Stomach (tissue), 9 donors: ENCODE measurements around the gene GBX2. TPM values are rescaled to one million over a fixed set of nuclear protein-coding genes. Genes with fewer than 3 reads are reported as not detected.

Experiments
- DNase-seq, 2 donors: peaks; one replicate each; pipeline versions ENCODE4 v3.0.0 to v3.0.0-alpha.2; 2013 to 2019
- H3K27ac ChIP-seq, 5 donors: fragments of 200-600 bp in 4 of 5; sonication (generic) in 4 of 5; one replicate each; pipeline ENCODE4 v1.5.1; 2013 to 2019; ENCODE audit warnings: mild to moderate bottlenecking in 1 of 5, moderate library complexity in 1 of 5
- H3K27me3 ChIP-seq, 3 donors: fragments of 200-600 bp; sonication (generic); one replicate each; pipeline ENCODE4 v1.5.1; 2017 to 2019; ENCODE audit warnings: mixed run types in 1 of 3
- H3K36me3 ChIP-seq, 4 donors: fragments of 200-600 bp; sonication (generic); 1 replicate in 3 of 4; 2 replicates in 1 of 4; pipeline ENCODE4 v1.5.1; 2016 to 2019
- H3K4me1 ChIP-seq, 4 donors: fragments of 200-600 bp; sonication (generic); one replicate each; pipeline ENCODE4 v1.5.1; 2016 to 2019
- H3K4me3 ChIP-seq, 4 donors: fragments of 200-600 bp; sonication (generic) in 3 of 4; one replicate each; pipeline ENCODE4 v1.5.1; 2016 to 2019; ENCODE audit warnings: mild to moderate bottlenecking in 1 of 4
- H3K9me3 ChIP-seq, 4 donors: fragments of 200-600 bp; sonication (generic); one replicate each; pipeline ENCODE4 v1.5.1; 2016 to 2019
- EP300 ChIP-seq: sonication (generic); formaldehyde crosslinking; IDR thresholded peaks from one replicate; pipeline ENCODE4 v1.6.1; 2017; ENCODE audit warnings: antibody characterized with exemption
- POLR2A ChIP-seq, 4 donors: fragments of 450-650 bp; IDR thresholded peaks; one replicate each; pipeline ENCODE4 v1.6.1; 2016; ENCODE audit warnings: antibody characterized with exemption in 4 of 4, control low read depth in 2 of 4, mild to moderate bottlenecking in 1 of 4, moderate library complexity in 1 of 4
- POLR2AphosphoS5 ChIP-seq, 3 donors: sonication (generic); formaldehyde crosslinking; IDR thresholded peaks; one replicate each; pipeline ENCODE4 v1.6.1; 2016; ENCODE audit warnings: antibody characterized with exemption in 3 of 3
- WGBS, 5 donors: extraction: QIAGEN DNeasy Blood & Tissue Kit in 3 of 5; methylation state at CpG; one replicate each; pipeline versions ENCODE4 v1.1.5 to v1.1.7; 2013 to 2018; 5-methylcytosine and 5-hydroxymethylcytosine counted together
- intact Hi-C: fragments of 100-400 bp; cut with DNase I; formaldehyde crosslinking; loops from one replicate; pipeline ENCODE4 v1.15.1; 2023; ENCODE audit warnings: low total_unique reads
- polyA plus RNA-seq, 3 donors: library from polyadenylated mRNA; stranded (reverse); fragments of 200-250 nt; gene quantifications; one replicate each; pipeline ENCODE4 v1.2.3, GENCODE V29; 2013
- total RNA-seq, 5 donors: library from RNA; depleted of rRNA; stranded (reverse); fragments of >200 nt; gene quantifications; one replicate each; pipeline versions ENCODE4 v1.1.0 to v1.2.3, GENCODE V29; 2014 to 2016
- TF ChIP-seq, protein P1 (sequence below), 7 experiments: fragments of 450-650 bp in 4 of 7; fragments of 200-600 bp in 3 of 7; sonication (generic) in 3 of 7; IDR thresholded peaks; one replicate each; pipeline ENCODE4 v1.5.1; 2016 to 2019; ENCODE audit warnings: antibody characterized with exemption in 7 of 7, control low read depth in 2 of 7, mild to moderate bottlenecking in 1 of 7
- donor health status: healthy with polysubstance abuse.
- donor health status: Bipolar disorder and iron deficiency.
- donor health status: healthy.

Gene GBX2
- total and polyA plus RNA-seq, 8 donors = 0.55 TPM; not detected in 7

DNA sequence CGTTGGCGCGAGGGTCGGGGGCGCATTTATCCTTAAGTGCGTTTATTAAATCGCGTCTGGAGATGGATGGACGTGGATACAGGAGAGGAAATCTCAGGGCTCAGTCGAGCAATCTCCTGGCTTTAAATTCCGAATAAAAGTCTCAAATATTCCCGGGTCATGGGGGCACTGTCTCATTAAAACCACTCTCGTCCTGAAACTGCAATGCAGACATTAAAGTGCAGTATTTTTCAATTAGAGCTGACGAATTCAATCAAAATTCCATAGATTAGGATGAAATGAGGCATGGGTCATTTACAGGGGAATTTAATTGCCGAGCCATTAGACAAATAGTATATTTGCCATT lies 10.7 kb upstream of the GBX2 start:
- no peak for DNase-seq
- Histone ChIP-seq H3K27ac (no peak overlapping the region), H3K4me1 (peaks cover 20 to 24% (median 24%) of the 10 kb centered on the region in 4 donors), H3K27me3 (peaks cover 31 to 100% (median 73%) of the 10 kb centered on the region in 3 donors), H3K36me3 (no peaks in the 10 kb centered on the region), H3K9me3 (no peaks in the 10 kb centered on the region), H3K4me3 (peak overlapping the region in 3 of 4 donors; percentile 24 to 40 (median 39))
- WGBS, 5 donors = 4 to 11% (median 6%) methylated on average over 15 of the region's 15 CpGs
- intact Hi-C loops = no loop called here
- TF ChIP-seq POLR2A (IDR thresholded peaks at IDR 0.05) (no peak), EP300 (no peak), POLR2AphosphoS5 (IDR thresholded peaks at IDR 0.05) (no peak)
- TF ChIP-seq, protein P1, sequence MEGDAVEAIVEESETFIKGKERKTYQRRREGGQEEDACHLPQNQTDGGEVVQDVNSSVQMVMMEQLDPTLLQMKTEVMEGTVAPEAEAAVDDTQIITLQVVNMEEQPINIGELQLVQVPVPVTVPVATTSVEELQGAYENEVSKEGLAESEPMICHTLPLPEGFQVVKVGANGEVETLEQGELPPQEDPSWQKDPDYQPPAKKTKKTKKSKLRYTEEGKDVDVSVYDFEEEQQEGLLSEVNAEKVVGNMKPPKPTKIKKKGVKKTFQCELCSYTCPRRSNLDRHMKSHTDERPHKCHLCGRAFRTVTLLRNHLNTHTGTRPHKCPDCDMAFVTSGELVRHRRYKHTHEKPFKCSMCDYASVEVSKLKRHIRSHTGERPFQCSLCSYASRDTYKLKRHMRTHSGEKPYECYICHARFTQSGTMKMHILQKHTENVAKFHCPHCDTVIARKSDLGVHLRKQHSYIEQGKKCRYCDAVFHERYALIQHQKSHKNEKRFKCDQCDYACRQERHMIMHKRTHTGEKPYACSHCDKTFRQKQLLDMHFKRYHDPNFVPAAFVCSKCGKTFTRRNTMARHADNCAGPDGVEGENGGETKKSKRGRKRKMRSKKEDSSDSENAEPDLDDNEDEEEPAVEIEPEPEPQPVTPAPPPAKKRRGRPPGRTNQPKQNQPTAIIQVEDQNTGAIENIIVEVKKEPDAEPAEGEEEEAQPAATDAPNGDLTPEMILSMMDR (IDR thresholded peaks at IDR 0.05) = no peak

DNA sequence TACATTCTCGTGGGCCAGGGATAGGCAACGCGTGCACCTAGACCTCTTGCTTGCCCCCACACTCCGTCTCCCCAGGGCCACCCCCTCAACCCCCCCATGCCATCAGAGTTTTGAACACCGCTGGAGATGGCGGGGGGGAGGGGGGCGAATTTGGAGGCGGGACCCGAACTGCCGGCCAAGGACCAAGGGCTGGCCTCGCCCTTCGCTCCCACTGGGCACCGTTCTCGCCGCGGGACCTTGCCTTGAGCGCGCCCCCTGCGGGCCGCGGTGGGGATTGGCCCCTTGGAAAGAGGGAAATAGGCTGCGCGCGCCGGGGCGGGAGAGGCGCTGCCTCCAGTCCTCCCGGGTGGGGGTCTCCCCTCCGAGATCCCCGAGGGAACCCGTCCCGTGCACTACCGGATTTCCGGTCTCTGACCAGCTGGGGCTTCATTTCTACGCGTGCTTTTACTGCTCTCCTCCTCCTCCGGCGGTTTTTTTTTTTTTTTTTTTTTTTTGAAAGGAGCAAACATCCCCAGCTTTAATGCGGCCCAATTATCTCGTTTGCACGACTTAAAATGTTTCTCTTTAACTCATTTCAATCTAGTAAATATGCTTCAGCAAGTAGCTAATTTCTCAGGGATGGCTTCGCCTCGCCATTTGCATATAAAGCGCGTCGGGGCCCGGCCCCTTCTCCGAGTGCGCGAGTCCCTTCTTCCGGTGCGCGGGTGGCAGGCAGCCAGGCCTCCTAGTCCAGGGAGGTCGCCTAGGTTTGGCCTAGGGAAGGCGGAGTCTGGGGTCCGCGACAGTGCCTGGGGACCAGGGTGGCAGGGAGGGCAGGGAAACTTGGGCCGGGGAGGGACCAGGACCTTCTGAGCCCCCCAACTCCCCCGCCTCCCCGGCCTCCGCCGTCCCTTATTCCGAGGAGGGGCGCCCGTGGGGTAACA lies 10.0 kb upstream of the GBX2 start:
- no peaks in the 10 kb centered on the region for H3K9me3 ChIP-seq
- peaks cover 20 to 26% (median 25%) of the 10 kb centered on the region in 4 donors for H3K4me1 ChIP-seq
- TF ChIP-seq EP300 (no peak), POLR2AphosphoS5 (IDR thresholded peaks at IDR 0.05) (peak in 1 of 3 donors; percentile 15)
- TF ChIP-seq, protein P1 (IDR thresholded peaks at IDR 0.05) = peak in 4 of 7 experiments; percentile 49 to 66 (median 64)
- intact Hi-C loops = no loop called here
- peak overlapping the region; percentile 24 to 40 (median 34) for H3K4me3 ChIP-seq
- no peaks in the 10 kb centered on the region for H3K36me3 ChIP-seq
- H3K27ac ChIP-seq = no peak overlapping the region
- peak; percentile 60 to 83 for DNase-seq
- 3 to 6% (median 4%) methylated on average over 60 to 65 of the region's 65 CpGs for WGBS, 5 donors
- H3K27me3 ChIP-seq = peaks cover 31 to 100% (median 79%) of the 10 kb centered on the region in 3 donors

DNA sequence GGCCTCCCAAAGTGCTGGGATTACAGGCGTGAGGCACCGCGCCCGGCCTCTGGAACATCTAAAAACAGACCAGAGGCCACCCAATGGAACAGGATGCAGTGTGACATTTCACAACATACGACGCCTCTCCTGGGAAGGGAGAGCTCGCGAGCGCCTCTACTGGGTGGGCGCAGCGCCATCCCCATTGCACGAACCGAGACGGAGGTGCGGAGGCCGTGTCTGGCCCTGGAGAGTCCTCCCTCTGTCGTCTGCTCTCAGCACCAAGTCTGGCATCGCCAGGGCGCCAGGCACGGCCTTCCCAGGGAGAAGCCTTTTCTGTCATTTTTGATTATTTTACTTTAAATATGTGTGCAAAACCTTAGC lies 9.4 kb upstream of the GBX2 start:
- Histone ChIP-seq H3K9me3 (no peaks in the 10 kb centered on the region), H3K4me1 (peaks cover 20 to 33% (median 28%) of the 10 kb centered on the region in 4 donors), H3K4me3 (peak overlapping the region in 2 of 4 donors; percentile 39 to 40), H3K27me3 (peaks cover 37 to 100% (median 86%) of the 10 kb centered on the region in 3 donors), H3K36me3 (no peaks in the 10 kb centered on the region), H3K27ac (no peak overlapping the region)
- intact Hi-C loops = no loop called here
- WGBS, 5 donors = 9 to 14% (median 12%) methylated on average over 20 of the region's 20 CpGs
- peak in 1 of 2 donors; percentile 71 for DNase-seq
- TF ChIP-seq, protein P1 (IDR thresholded peaks at IDR 0.05) = no peak
- no peak for TF ChIP-seq POLR2AphosphoS5 (IDR thresholded peaks at IDR 0.05)
- TF ChIP-seq POLR2A (IDR thresholded peaks at IDR 0.05) = no peak
- no peak for TF ChIP-seq EP300

DNA sequence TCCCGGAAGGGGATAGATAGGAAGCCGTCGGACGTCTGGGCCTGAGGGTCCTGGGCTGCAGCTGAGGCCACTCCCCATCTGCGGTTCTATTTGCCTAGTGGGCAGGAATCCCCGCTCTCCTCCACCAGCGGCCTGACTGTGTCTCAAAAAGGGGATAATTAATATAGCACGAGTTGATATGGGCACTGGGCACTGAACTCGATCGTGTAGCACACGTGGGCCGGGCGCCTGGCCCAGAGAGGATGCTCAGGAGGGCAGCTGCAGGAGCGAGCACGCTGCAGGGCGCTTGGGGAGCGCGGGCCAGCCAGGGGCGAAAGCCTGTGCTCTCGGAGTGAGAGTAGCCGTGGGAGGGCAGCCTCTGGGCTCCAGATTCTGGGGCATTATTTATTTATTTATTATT lies 8.8 kb upstream of the GBX2 start:
- peaks cover 38 to 100% (median 91%) of the 10 kb centered on the region in 3 donors for H3K27me3 ChIP-seq
- H3K27ac ChIP-seq = no peak overlapping the region
- intact Hi-C loops = no loop called here
- TF ChIP-seq POLR2AphosphoS5 (IDR thresholded peaks at IDR 0.05) = no peak
- no peak overlapping the region for H3K4me3 ChIP-seq
- peaks cover 21 to 39% (median 30%) of the 10 kb centered on the region in 4 donors for H3K4me1 ChIP-seq
- H3K9me3 ChIP-seq = no peaks in the 10 kb centered on the region
- WGBS, 5 donors = 48 to 56% (median 49%) methylated on average over 18 to 21 of the region's 21 CpGs
- H3K36me3 ChIP-seq = no peaks in the 10 kb centered on the region
- DNase-seq = no peak
